HCT116 (cell line): ENCODE measurements around the gene SHISA4. TPM values are rescaled to one million over a fixed set of nuclear protein-coding genes. Genes with fewer than 3 reads are reported as not detected.

Source experiments
- ATAC-seq: fragments of 200-7000 bp; cut with Tn5 transposase; 2 replicates; pipeline ENCODE4 v1.9.1; 2020; ENCODE audit warnings: mild to moderate bottlenecking, moderate library complexity
- BruUV-seq: library from RNA; stranded (reverse); fragments of 400-500 nt; replicated peaks from 2 replicates; lab custom pipeline; 2021; lab: Mats Ljungman, UMichigan
- CTCF ChIA-PET: fragments of 300-600 bp; sonication (Branson Sonifier 250); formaldehyde crosslinking; loops from one replicate; lab custom pipeline; 2021; ENCODE audit warnings: antibody characterized with exemption; lab: Charles Lee
- POLR2A ChIA-PET: fragments of 300-600, 350-600 bp; sonication (Branson Sonifier 250); formaldehyde crosslinking; loops from one replicate; lab custom pipeline; 2021; ENCODE audit warnings: antibody characterized with exemption; lab: Charles Lee
- RAD21 ChIA-PET, 2 experiments: fragments of 300-600 bp; sonication (Branson Sonifier 250); formaldehyde crosslinking; loops; one replicate each; lab custom pipeline; 2023; ENCODE audit warnings: low total read pairs in 2 of 2; ENCODE audit not compliant: uncharacterized antibody in 2 of 2, unreplicated experiment in 2 of 2, low non-redundant PET in 1 of 2; lab: Charles Lee
- DNase-seq: peaks from one replicate; pipeline ENCODE4 v3.0.0-alpha.2; 2010; ENCODE audit warnings: low read depth, low spot score
- H2AFZ ChIP-seq: fragments of 200-600 bp; shearing (Covaris generic), sonication (generic); 2 replicates; pipeline ENCODE4 v1.6.1; 2017; ENCODE audit warnings: low read depth, mixed run types, mixed read lengths, antibody characterized with exemption, low read length; ENCODE audit not compliant: poor library complexity, severe bottlenecking
- H3K27ac ChIP-seq: 2 replicates; pipeline ENCODE4 v1.5.1; 2012; ENCODE audit warnings: low read depth, low read length
- H3K27me3 ChIP-seq: fragments of 200-600 bp; sonication (generic); 2 replicates; pipeline ENCODE4 v1.6.1; 2016; ENCODE audit warnings: mixed run types, low read length, mixed read lengths; ENCODE audit not compliant: insufficient read depth
- H3K36me3 ChIP-seq, 2 experiments: fragments of 200-500 bp in 1 of 2; fragments of 200-600 bp in 1 of 2; sonication (Bioruptor generic) in 1 of 2; sonication (generic) in 1 of 2; 2 replicates each; pipeline versions ENCODE4 v1.5.1 to v1.6.1; 2014 to 2016; ENCODE audit warnings: low read length in 2 of 2, inconsistent platforms in 1 of 2, mixed read lengths in 1 of 2, mixed run types in 1 of 2; ENCODE audit not compliant: insufficient read depth in 2 of 2, control insufficient read depth in 1 of 2
- H3K4me1 ChIP-seq, 2 experiments: fragments of 200-600 bp in 1 of 2; sonication (generic) in 1 of 2; 2 replicates each; pipeline versions ENCODE4 v1.5.1 to v1.6.1; 2012 to 2017; ENCODE audit warnings: low read length in 2 of 2, inconsistent platforms in 1 of 2, mild to moderate bottlenecking in 1 of 2, mixed read lengths in 1 of 2, mixed run types in 1 of 2, moderate library complexity in 1 of 2; ENCODE audit not compliant: insufficient read depth in 2 of 2, control insufficient read depth in 1 of 2
- H3K4me2 ChIP-seq: fragments of 200-600 bp; sonication (generic); 2 replicates; pipeline ENCODE4 v1.6.1; 2017; ENCODE audit warnings: mixed run types, low read length, mixed read lengths
- H3K4me3 ChIP-seq, 2 experiments: fragments of 200-600 bp in 1 of 2; sonication (generic) in 1 of 2; replicated peaks in 1 of 2; 2 replicates each; pipeline ENCODE4 v1.5.1; 2011 to 2016; ENCODE audit warnings: low read length in 2 of 2, control low read depth in 1 of 2, low read depth in 1 of 2, mild to moderate bottlenecking in 1 of 2, mixed read lengths in 1 of 2, mixed run types in 1 of 2
- H3K79me2 ChIP-seq: fragments of 200-600 bp; sonication (generic); 2 replicates; pipeline ENCODE4 v1.6.1; 2017; ENCODE audit warnings: mild to moderate bottlenecking, mixed run types, low read length, moderate library complexity, mixed read lengths; ENCODE audit not compliant: insufficient read depth
- H3K9ac ChIP-seq: fragments of 200-600 bp; sonication (generic); 2 replicates; pipeline ENCODE4 v1.6.1; 2016; ENCODE audit warnings: low read length, mixed read lengths
- H3K9me2 ChIP-seq: fragments of 200-600 bp; sonication (generic), shearing (Covaris generic); 2 replicates; pipeline ENCODE4 v1.6.1; 2017; ENCODE audit warnings: mixed run types, mild to moderate bottlenecking, moderate library complexity; ENCODE audit not compliant: insufficient read depth
- H3K9me3 ChIP-seq, 2 experiments: fragments of 200-500 bp in 1 of 2; fragments of 200-600 bp in 1 of 2; sonication (Bioruptor generic) in 1 of 2; sonication (generic) in 1 of 2; 2 replicates each; pipeline ENCODE4 v1.6.1; 2014 to 2017; ENCODE audit warnings: low read length in 2 of 2, mixed read lengths in 2 of 2, inconsistent platforms in 1 of 2, low read depth in 1 of 2, mild to moderate bottlenecking in 1 of 2, mixed run types in 1 of 2, moderate library complexity in 1 of 2; ENCODE audit not compliant: control insufficient read depth in 1 of 2, insufficient read depth in 1 of 2
- H4K20me1 ChIP-seq: fragments of 200-600 bp; sonication (generic), shearing (Covaris generic); 2 replicates; pipeline ENCODE4 v1.6.1; 2017; ENCODE audit warnings: mixed run types, mild to moderate bottlenecking, moderate library complexity; ENCODE audit not compliant: insufficient read depth
- CBX3 ChIP-seq: IDR thresholded peaks from 2 replicates; pipeline ENCODE4 v1.6.1; 2012; ENCODE audit warnings: low read depth
- CEBPB ChIP-seq: IDR thresholded peaks from 2 replicates; pipeline ENCODE4 v1.6.1; 2012; ENCODE audit warnings: low read depth
- CTCF ChIP-seq, 3 experiments: fragments of 200-600 bp in 1 of 3; sonication (generic) in 1 of 3; IDR thresholded peaks in 2 of 3; conservative IDR thresholded peaks in 1 of 3; 2 replicates each; pipeline ENCODE4 v1.5.1; 2012 to 2017; ENCODE audit warnings: low read depth in 2 of 3, low read length in 2 of 3, antibody characterized with exemption in 1 of 3, borderline replicate concordance in 1 of 3, control low read depth in 1 of 3, mild to moderate bottlenecking in 1 of 3, mixed read lengths in 1 of 3, mixed run types in 1 of 3, moderate library complexity in 1 of 3; ENCODE audit not compliant: insufficient read depth in 1 of 3
- EGR1 ChIP-seq: IDR thresholded peaks from 2 replicates; pipeline ENCODE4 v1.6.1; 2012; ENCODE audit warnings: low read depth
- ELF1 ChIP-seq: IDR thresholded peaks from 2 replicates; pipeline ENCODE4 v1.6.1; 2012; ENCODE audit warnings: low read depth, borderline replicate concordance
- EZH2phosphoT487 ChIP-seq: fragments of 200-600 bp; IDR thresholded peaks from 2 replicates; pipeline ENCODE4 v1.6.1; 2018; ENCODE audit warnings: antibody characterized with exemption, borderline replicate concordance
- FOSL1 ChIP-seq: IDR thresholded peaks from 2 replicates; pipeline ENCODE4 v1.6.1; 2012; ENCODE audit warnings: low read depth
- POLR2A ChIP-seq: IDR thresholded peaks from 2 replicates; pipeline ENCODE4 v1.7.0; 2011; ENCODE audit warnings: borderline replicate concordance; ENCODE audit not compliant: insufficient read depth, insufficient read length; ENCODE audit errors: extremely low read depth
- POLR2AphosphoS5 ChIP-seq: IDR thresholded peaks from 2 replicates; pipeline ENCODE4 v1.6.1; 2011; ENCODE audit warnings: mild to moderate bottlenecking, low read depth, low read length, moderate library complexity
- RAD21 ChIP-seq: IDR thresholded peaks from 2 replicates; pipeline ENCODE4 v1.6.1; 2012; ENCODE audit warnings: low read depth, mild to moderate bottlenecking
- SIN3A ChIP-seq: IDR thresholded peaks from 2 replicates; pipeline ENCODE4 v1.6.1; 2012; ENCODE audit warnings: low read depth
- SRF ChIP-seq: IDR thresholded peaks from 2 replicates; pipeline ENCODE4 v1.6.1; 2012; ENCODE audit warnings: low read depth
- YY1 ChIP-seq: IDR thresholded peaks from 2 replicates; pipeline ENCODE4 v1.6.1; 2011; ENCODE audit warnings: low read length, low read depth, moderate library complexity, mild to moderate bottlenecking; ENCODE audit not compliant: insufficient replicate concordance; ENCODE audit errors: extremely low read depth
- ZBTB33 ChIP-seq: IDR thresholded peaks from 2 replicates; pipeline ENCODE4 v1.6.1; 2011; ENCODE audit warnings: mild to moderate bottlenecking, low read length, moderate library complexity; ENCODE audit not compliant: insufficient replicate concordance; ENCODE audit errors: extremely low read depth
- ZFX ChIP-seq: fragments of 450-650 bp; IDR thresholded peaks from 2 replicates; pipeline ENCODE4 v1.6.1; 2017
- ZNF274 ChIP-seq: fragments of 200-500 bp; sonication (Bioruptor generic); IDR thresholded peaks from 2 replicates; pipeline ENCODE4 v1.6.1; 2014; ENCODE audit warnings: mild to moderate bottlenecking, low read depth, low read length, inconsistent platforms
- intact Hi-C: fragments of 100-400 bp; cut with micrococcal nuclease; formaldehyde crosslinking; loops from 2 replicates; pipeline ENCODE4 v1.10.0; 2022
- total RNA-seq: library from RNA; stranded (reverse); gene quantifications from one replicate; pipeline ENCODE4 v1.2.1, GENCODE V29; 2021; ENCODE audit not compliant: unreplicated experiment

SHISA4 gene
- total RNA-seq, 1 experiment from 2014 or later: 15.2 TPM

DNA sequence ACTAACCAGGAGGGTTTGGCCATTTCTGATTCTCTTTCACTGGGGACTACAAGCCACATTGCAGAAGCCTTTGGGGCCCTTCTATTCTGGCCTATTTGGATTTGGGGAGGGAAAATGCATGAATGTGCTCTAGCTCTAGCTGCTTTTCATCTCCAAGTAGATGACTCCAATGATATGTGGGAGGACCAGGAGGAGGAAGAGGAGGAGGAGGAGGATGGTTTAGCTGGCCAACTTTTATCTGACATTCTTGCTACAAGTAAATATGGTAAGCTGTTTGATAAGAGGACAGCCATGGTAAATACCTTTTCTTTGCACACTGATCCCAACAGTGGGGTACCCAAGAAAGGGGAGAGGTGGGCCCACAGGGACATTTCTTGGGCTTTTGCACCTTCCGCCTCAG, 14.0 kb upstream of the SHISA4 start:
- H3K27ac ChIP-seq: no peak overlapping the region
- RAD21 ChIA-PET: no interaction called here
- H3K4me2 ChIP-seq: no peak overlapping the region
- H4K20me1 ChIP-seq: no peaks in the 10 kb centered on the region; the same call in 1 of the 2 replicates
- no peaks in the 10 kb centered on the region for H3K9me2 ChIP-seq
- POLR2A ChIA-PET: no interaction called here
- H3K36me3 ChIP-seq: peaks cover 34 to 61% of the 10 kb centered on the region in 2 experiments; a peak in 3 of 4 replicates
- H2AFZ ChIP-seq: no peak overlapping the region
- H3K4me3 ChIP-seq: no peak overlapping the region
- no peak for ATAC-seq
- no TSS peak for BruUV-seq
- H3K79me2 ChIP-seq: no peaks in the 10 kb centered on the region
- DNase-seq: no peak
- intact Hi-C loops: loop anchor here (5.0 kb wide), 1 partner anchor 342 kb away; no protein-coding TSS in a partner anchor
- no peaks in the 10 kb centered on the region for H3K27me3 ChIP-seq
- no peaks in the 10 kb centered on the region for H3K9me3 ChIP-seq
- H3K4me1 ChIP-seq: 0 out of 4 replicates have a peak, but pooled peaks cover 0 to 5% of the 10 kb centered on the region in 2 experiments
- TF ChIP-seq SIN3A (no peak), ZNF274 (no peak), SRF (no peak), ZFX (no peak), CBX3 (no peak), POLR2A (no peak), ZBTB33 (no peak), YY1 (no peak), CTCF (IDR thresholded peaks at IDR 0.05 in 2 of 3, conservative IDR thresholded peaks at IDR 0.05 in 1 of 3; ENCODE audit: borderline replicate concordance in 1 of 3, insufficient read depth in 1 of 3, low read depth in 2 of 3, low read length in 2 of 3) (no peak), CEBPB (no peak), EZH2phosphoT487 (no peak), FOSL1 (no peak), POLR2AphosphoS5 (no peak), RAD21 (no peak), EGR1 (no peak), ELF1 (no peak)
- CTCF ChIA-PET: interaction anchor here (1.0 kb wide), 1 partner anchor 8 kb away, joined by 3 read pairs; no protein-coding TSS in a partner anchor
- H3K9ac ChIP-seq: no peak overlapping the region
